ENCODE results near the gene EEF1B2.
"Not testable (repeated sequence)": the region's sequence is repeated elsewhere in the genome, so short reads cannot be mapped to it uniquely, and the experiment has no call there.

EEF1B2 gene

DNA sequence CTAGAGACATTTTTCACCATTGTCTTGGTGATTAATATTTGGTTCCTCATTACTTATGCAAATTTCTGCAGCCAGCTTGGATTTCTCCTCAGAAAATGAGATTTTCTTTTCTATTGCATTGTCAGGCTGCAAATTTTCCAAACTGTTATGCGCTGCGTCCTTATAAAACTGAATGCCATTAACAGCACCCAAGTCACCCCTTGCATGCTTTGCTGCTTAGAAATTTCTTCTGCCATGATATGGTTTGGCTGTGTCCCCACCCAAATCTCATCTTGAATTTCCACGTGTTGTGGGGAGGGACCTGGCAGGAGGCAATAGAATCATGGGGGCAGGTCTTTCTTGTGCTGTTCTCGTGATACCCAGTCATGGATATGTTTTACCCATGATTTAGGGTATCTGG, 8.5 kb downstream of the EEF1B2 start:
- not testable (repeated sequence) for DNase-seq

DNA sequence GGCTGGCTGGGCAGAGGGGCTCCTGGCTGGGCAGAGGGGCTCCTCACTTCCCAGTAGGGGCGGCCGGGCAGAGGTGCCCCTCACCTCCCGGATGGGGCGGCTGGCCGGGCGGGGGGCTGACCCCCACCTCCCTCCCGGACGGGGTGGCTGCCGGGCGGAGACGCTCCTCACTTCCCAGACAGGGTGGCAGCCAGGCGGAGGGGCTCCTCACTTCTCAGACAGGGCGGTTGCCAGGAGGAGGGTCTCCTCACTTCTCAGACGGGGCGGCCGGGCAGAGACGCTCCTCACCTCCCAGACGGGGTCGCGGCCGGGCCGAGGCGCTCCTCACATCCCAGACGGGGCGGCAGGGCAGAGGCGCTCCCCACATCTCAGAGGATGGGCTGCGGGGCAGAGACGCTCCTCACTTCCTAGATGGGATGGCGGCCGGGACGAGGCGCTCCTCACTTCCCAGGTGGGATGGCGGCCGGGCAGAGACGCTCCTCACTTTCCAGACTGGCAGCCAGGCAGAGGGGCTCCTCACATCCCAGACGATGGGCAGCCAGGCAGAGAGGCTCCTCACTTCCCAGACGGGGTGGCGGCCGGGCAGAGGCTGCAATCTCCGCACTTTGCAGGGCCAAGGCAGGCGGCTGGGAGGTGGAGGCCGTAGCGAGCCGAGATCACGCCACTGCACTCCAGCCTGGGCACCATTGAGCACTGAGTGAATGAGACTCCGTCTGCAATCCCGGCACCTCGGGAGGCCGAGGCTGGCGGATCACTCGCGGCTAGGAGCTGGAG, 12.1 kb downstream of the EEF1B2 start:
- DNase-seq, result not testable (repeated sequence)

DNA sequence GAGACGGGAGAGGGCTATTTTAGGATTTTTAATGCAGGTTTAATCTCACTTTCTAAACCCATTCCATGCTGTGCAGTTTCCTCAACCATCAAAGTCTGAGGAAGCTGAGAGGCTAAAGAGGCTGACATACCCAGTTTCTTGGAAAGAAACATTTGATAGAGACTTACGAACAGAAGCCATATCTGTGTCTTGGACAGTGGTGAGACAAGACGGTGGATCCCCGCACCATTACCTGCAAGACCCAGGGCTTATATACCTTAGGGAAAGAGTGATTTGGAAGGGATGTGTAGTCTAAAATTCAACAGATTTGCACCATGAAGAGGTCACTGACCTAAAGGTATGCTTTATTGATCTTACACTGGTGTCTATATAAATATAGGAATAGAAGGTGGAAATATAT, 13.5 kb downstream of the EEF1B2 start:
- no peak for DNase-seq

DNA sequence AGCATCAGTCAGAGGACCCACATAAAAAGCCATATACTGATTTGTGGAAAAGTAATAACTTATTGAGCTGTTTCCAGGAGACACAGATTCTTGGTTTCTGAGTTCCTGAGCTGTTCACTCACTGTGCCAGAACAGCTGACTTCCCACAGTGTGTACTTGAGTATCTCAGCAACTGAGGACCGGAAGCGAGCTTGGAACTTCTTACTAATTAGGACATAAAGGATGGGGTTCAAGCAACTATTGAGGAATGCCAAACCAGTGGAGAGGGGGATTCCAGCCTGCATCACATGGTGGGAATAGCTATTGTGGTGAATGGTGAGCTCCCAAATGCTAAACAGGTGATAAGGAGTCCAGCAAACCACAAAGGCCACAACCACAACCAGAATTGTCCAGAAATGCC, 16.4 kb downstream of the EEF1B2 start:
- no peak for DNase-seq

DNA sequence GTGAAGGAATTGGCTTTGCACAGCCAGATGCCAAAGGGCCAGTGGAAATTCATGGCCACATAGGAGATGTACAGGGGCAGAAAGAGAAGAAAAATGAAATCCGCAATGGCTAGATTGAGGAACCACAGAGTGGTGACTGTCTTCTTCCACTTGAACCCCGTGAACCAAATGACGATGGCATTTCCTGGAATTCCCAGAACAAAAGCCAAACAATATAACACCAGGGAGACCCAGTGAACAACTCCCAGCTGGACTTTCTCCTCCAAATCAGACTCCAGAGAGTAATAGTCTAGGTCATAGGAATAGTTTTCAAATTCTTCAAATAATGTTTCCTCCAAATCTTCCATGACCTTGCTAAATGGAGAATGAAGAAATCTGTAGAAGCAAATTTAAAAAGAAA, 17.2 kb downstream of the EEF1B2 start:
- DNase-seq, result no peak

DNA sequence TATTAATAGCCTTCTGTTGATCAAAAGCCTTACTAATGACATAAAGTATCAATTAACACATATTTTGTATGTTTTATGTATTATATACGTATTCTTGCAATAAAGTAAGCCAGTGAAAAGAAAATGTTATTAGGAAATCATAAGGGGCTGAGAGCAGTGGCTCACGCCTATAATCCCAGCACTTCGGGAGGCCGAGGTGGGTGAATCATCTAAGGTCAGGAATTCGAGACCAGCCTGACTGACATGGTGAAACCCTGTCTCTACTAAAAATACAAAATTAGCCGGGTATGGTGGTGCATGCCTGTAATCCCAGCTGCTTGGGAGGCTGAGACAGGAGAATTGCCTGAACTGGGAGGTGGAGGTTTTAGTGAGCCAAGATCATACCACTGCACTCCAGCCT, 21.8 kb downstream of the EEF1B2 start:
- not testable (repeated sequence) for DNase-seq

DNA sequence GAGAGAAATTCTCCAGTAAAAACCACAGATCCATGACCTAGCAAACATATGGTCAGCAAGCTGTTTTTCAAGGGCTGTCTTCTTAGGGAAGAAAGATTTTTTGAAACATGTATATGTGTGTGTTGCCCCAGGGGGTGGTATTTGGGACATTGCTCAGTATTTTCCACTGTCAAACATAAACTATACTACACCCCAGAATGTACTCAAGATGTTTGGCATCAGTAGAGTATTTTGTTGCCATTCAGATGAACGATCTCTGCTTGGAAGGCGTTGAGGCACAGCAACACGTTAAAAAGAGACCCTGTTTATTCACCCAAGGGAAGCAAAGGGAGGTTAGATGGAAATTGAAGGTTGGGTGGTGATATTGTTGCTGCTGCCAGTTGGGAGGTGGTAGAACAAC, 30.0 kb downstream of the EEF1B2 start:
- DNase-seq, result no peak

DNA sequence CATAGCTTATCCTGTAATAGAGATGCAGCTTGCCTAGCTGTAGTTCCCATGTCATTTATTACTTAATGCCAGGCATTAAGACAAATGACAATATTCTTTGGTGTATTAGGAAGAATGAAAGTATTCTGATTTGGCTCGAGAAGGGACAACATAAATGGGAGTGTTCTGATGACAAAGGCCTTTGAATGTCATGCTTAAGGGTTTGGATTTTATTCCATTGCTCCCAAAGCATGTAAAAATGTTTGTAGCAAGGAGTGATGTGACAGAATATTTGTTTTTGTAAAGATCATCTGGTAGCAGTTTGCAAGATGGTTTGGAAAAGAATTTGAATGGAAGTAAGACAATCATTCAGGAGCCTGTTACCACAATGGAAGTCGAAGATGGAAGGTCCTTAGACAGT, 30.4 kb downstream of the EEF1B2 start:
- no peak for DNase-seq

DNA sequence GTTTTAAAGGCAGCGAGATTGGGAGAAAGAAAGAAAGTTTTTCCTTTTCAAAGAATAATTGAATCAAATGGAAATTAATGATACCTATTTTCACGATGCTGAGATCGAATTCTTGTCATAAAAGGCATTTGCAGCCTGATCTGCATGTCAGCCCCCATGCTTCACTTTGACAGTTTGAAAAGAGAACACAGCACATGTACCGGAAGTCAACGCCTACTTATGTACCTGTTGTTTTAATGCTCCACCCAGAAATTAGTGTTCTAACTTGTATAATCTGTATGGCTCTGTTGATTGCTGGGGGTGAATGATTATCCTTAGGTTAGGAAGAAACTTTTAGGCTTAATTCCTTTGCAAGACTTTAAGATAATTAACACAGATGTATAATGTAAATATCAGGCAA, 31.0 kb downstream of the EEF1B2 start:
- DNase-seq, result no peak

DNA sequence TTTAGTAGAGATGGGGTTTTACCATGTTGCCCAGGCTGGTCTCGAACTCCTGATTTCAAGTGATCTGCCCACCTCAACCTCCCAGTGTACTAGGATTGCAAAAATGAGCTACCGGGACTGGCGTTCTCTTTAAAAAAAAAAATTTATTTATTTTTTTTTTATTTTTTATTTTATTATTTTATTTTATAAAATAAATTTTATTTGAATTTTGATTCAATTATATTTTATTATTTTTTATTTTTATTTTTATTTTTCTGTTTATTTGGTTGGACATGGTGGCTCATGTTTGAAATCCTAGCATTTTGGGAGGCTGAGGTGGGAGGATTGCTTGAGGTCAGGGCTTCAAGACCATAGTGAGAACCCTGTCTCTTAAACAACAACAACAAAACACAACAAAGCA, 32.5 kb downstream of the EEF1B2 start:
- no peak for DNase-seq

DNA sequence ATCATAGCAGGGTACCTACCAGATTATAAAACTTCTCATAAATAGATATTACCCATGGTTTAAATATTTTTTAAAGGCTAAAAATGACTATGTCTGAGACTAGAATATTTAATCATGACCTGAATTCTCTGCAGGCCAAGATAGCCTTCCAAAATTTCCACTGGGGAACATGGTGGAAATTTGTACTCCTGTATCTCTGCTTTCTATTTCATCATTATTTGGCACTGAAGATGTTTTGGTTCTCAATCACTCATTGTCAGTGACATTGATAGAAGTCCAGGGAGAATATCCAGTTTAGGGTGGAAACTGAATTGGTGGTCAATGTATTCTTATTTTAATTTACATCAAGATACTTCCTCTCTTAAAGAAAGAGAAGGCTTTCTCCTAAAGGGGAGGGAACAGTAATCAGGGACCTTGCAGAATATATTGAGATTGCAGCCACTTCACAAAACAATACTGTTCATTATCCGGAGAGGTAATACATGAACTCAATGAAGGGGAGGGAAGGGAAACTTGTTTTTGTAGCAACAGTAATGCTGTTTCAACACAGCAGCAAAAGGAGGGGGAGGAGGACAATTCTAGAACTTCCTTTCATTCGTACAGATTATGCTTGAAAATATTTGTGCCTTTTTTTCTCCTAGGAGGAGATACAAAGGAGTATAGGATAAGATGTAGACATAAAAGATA, 34.1 kb downstream of the EEF1B2 start:
- DNase-seq, result no peak

DNA sequence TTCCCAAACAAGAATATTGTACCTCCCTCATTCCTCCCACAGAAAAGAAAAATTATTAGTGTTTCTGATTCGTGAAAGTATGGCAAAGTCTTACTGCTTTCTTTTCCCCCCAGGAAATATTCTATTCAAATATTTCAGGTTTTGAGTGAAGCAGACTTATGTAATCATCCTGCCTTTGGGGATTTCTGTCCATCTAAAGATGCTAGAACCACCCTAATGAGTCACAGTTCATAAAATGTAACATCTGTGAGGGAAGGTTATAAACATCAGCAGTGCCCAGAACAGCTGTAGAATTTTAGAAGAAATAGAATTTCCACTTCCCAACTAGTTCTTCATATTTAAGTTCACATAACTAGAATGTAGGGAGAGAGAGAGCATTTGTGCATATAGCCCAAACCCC, 39.0 kb downstream of the EEF1B2 start:
- no peak for DNase-seq

DNA sequence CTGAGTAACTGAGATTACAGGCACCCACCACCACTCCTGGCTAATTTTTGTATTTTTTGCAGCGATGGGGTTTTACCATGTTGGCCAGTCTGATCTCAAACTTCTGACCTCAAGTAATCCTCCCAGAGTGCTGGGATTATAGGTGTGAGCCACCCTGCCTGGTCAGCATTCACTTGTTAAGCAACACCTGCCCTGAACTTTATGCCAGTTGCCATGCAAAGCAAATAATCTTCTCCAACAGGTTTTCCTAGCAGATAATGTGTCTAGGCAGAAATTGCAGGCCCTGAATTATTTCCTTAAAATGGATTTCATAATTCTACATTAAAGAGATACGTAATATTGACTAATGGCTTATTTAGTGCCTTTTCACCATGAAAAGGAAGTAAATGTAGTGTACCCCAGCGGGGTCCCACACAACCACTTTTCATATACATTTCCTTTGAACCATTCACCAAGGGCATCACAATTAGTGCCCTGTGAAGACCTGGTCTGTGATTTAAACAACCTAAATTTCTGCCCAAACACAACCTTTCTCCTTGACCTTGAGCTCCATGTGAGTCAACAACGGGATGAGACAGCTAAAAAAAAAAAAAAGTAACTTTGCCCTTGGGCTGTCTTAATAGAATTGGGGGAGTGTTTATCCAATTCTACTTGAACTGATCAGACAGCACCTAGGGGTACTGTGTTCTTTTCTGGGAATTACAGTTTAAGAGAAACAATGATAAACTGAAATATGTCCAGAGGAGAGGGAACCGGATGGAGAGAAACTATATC, 41.6 kb downstream of the EEF1B2 start:
- no peak for DNase-seq

DNA sequence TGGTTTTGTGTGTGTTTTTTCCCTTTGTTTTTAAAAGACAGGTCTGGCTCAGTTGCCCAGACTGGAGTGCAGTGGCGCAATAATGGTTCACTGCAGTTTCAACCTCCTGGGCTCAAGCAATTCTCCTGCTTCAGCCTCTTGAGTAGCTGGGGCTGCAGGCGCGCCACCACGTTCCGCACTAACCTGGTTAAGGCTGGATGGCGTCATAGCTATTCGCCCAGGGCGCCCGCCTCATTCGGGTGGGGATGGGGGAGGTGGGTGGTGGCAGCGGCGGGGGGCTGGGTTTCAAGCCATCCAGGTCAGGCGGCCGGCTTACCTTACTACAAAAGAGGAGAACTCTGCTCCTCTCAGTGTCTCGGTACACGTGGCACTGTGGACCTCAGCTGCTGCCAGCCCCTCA, 42.8 kb downstream of the EEF1B2 start:
- no peak for DNase-seq

DNA sequence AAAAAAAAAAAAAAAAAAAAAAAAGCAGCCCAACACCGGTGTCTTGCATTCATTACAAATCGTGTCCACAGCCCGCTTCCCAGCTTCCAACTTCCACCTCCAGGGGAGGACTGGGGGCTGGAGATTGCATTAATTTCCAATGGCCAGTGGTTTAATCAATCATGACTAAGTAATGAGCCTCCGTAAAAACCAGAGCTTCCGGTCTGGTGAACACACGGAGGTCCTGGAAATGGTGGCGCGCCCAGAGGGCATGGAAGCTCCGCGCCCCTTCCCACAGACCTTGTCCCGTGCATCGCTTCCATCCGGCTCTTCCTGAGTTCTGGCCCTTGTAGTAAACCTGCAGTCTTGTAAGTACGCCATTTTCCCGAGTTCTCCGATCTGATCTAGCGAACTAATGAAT, 43.6 kb downstream of the EEF1B2 start:
- DNase-seq, result no peak

DNA sequence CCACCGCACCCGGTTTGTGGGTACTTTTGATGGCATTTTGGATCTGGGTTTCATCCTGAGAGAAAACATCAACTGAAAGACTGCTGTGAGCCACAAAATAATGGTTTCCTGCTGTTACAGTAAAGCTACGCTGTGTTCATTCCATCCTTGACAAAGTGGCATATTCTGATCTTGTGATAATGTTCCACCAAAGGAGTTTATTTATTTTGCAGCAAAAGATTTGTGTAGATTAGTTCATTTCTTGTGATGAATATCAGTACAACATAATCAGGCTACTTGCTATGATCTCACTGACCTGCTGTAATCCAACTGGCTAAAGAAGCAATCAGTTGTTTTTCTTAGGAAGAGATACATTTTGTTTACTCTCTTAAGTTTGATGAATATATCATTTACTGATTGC, 45.0 kb downstream of the EEF1B2 start:
- no peak for DNase-seq

DNA sequence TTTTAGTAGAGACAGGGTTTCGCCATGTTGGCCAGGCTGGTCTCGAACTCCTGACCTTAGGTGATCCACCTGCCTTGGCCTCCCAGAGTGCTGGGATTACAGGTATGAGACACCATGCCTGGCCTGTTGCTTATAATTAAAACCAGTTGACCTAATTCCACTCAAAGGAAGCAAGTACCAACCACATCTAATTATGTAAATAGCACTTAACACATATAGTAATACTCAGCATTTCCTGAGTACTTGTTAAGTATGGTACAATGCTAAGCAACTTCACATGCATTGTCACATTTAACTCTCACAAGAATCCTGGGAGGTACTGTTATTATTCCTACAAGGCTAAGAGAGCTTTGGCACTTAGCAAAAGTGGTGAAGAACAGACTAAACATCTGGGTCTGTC, 47.6 kb downstream of the EEF1B2 start:
- not testable (repeated sequence) for DNase-seq

DNA sequence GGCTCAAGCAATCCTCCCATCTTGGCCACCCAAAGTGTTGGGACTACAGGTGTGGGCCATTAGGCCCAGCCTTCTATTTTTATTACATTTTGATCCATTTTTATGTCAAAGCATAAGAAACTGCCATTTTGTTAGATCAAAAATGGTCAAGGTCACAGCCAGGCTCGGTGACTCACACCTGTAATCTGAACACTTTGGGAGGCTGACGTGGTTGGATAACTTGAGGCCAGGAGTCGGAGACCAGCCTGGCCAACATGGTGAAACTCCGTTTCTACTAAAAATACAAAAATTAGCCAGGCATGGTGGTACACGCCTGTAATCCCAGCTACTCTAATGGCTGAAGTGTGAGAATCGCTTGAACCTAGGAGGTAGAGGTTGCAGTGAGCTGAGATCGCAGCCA, 49.2 kb downstream of the EEF1B2 start:
- no peak for DNase-seq

DNA sequence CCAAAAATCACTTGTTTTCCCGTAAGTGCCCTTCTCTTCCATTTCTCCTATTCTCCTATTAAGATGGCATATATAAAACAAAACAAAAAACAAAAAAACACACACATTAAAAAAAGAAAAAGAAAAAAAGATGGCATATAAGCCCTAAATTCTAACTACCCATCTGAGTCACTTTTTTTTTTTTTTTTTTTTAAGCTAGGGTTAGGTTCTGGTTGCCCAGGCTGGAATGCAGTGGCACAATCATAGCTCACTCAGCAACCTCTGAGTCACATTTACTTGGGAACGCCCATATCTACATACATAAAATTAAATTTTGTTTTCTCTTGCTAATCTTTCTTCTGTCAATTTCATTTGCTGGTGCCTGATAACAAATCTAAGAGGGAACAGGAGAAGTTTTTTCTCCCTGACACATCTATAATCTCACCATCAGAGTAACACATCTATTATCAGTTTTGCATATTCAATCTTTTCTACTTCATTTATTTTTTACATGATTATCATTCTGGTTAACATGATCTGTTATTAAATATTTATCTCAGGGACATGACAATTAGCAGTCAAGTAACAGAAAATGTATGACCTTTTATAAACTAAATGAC, 52.1 kb downstream of the EEF1B2 start:
- no peak for DNase-seq
